GM21515 (cell line): ENCODE measurements around the gene GUCD1.
"Not testable (repeated sequence)": the region's sequence is repeated elsewhere in the genome, so short reads cannot be mapped to it uniquely, and the experiment has no call there.

Experiments used
- ATAC-seq: cut with Tn5 transposase; IDR thresholded peaks from one replicate; pipeline ENCODE4 v1.9.1; 2021; ENCODE audit not compliant: unreplicated experiment

GUCD1 gene

GRCh38 chr22:24532075-24532474, 22.9 kb downstream of the GUCD1 start:
- no peak for ATAC-seq

- ATAC-seq = not testable (repeated sequence)
These were observed 24.0 kb downstream of the GUCD1 start for GRCh38 chr22:24530968-24531367.

GRCh38 chr22:24529898-24530297, 25.0 kb downstream of the GUCD1 start:
- ATAC-seq = no peak

- no peak for ATAC-seq
These were observed 28.7 kb downstream of the GUCD1 start for GRCh38 chr22:24526191-24526590.

DNA sequence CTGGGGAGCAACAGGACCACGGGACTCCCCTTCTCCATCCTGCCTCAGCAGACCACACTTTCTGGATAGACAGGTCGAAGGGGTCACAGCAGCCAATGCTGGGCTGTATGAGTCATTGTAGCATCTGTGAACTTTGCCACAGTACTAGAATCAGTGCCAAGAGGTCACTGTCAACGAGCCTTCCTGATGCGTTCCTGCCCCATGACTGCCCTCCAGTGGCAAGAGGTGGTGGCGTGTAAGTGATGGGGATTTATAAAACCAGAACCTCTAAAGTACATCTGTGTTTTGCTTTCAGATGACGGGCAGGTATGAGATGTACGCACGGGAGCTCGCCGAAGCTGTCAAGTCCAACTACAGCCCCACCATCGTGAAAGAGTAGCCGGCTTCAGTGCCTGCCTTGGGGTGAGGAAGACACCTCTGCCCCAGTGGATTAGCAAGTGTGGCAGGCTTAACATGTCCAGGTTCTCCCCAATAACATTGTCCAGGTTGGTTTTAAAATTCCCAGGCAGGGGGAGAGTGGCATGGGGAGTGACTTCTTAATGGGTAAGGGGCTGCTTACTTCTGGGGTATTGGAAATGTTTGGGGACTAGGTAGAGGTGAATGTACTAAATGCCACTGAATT, 29.4 kb downstream of the GUCD1 start:
- peak; percentile 60 for ATAC-seq

GRCh38 chr22:24523873-24524272, 31.1 kb downstream of the GUCD1 start:
- ATAC-seq = no peak

DNA sequence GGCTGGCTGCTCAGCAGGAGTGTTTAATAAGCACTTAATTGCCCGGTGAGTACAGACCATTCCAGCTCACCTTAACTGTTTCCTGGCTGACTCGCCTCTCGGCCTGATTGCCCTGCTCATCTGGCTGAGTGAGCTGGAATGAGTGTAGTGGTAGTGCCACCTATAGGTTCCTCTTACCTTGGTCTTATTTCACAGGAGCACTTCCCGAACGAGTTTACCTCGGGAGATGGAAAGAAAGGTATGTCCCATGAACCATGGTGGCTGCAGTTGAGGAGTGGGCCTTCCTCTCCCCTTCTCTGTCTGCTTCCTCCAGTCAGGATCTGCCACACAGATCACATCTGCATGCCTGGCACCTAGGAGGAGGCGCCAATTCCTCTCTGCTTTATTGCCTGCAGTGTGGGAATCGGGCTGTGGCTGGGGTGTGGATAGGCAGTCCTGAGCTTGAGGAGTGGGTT, 33.1 kb downstream of the GUCD1 start:
- ATAC-seq = no peak

- no peak for ATAC-seq
These were observed 35.4 kb downstream of the GUCD1 start for GRCh38 chr22:24519496-24519895.

GRCh38 chr22:24518771-24519485, 36.0 kb downstream of the GUCD1 start:
- ATAC-seq = no peak

- ATAC-seq = no peak
These were observed 36.7 kb downstream of the GUCD1 start for GRCh38 chr22:24518228-24518627.

DNA sequence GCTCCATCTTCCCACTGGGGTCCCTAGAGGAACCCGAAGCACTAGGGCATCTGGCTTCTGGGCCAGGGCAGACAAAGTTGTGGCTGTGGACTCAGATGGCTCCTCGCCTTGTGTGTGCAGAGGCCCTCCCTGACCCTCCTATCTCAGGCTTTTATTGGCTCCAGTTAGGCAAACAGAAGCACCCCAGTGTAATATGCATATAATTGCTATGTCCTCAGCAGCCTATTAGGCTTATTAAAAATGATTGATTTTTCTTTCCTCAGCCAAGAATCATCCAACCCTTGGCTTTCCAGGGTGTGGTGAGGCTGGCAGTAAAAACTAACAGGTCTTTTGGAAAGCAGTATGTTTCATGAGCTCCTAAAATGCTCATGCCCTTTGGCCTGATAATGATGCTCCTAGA, 37.5 kb downstream of the GUCD1 start:
- no peak for ATAC-seq

DNA sequence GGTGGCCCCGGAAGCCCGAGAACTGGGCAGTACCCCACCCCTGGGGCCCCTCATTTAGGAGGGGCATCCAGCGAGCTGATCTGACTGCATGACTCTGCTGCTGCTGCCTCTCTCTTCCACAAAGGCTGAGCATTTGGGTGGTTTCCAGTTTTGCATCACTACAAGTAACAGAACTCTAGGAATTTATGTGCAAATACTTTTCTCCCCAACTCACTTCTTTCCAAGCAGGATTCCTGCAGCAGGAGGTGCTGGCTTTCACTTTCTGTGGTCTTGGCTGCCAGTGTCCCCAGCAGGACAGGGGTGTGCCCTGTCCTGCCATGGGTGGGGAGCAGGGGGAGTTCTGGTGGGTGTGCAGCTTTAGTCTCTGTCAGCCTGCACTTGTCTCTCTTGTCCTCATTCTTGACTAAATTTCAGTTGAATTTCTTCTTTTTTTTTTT, 38.6 kb downstream of the GUCD1 start:
- ATAC-seq = no peak

DNA sequence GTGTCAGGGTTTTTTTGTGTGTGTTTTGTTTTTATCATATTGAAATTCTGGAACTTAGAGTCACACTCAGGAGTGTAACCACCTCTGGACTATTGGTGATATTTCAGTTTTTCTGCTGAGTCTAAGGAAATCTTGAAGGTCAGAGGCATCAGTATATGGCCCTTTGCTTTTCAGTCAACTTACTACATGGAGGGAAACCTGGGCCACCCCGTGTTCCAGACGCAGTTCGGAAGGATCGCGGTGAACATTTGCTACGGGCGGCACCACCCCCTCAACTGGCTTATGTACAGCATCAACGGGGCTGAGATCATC, 40.0 kb downstream of the GUCD1 start:
- no peak for ATAC-seq

- ATAC-seq = no peak
These were observed 40.5 kb downstream of the GUCD1 start for GRCh38 chr22:24514241-24515026.

DNA sequence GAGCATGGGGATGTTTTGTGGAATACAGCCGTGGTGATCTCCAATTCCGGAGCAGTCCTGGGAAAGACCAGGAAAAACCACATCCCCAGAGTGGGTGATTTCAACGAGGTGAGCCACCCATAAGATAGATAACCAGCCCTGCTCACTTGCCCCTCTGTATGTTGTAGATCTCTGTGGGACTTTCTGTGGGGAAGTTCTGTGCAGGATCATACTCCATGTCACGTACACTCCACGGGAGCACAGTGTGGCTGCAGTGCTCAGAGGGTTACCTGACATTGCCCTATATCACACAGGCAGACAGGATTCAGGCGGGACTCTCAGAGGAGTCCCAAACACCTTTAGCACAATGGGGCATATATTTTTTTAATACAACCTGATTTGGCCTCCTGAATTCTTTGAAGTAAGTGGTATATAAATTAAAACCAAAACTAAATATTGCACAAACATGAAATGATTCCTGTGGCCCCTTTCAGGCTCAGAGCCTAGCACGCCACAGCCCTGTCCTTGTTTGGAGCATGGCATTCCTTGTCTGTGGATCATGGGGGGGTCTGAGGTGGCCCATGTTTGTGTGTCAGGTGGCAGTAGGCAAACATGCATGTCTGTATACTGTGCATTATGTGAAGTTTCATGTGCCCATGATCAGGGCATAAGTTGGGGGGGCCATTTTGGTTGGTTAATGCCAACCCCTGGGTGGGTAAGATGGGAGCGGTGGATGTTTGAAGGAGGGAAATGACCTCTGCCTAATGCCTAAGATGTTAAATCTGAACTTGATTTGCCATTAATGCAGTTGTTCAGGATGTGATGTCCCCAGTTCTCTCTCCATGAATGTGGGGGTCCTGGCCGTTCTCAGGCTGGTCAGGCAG, 41.3 kb downstream of the GUCD1 start:
- no peak for ATAC-seq

- no peak for ATAC-seq
These were observed 42.9 kb downstream of the GUCD1 start for GRCh38 chr22:24512043-24512442.

GRCh38 chr22:24510637-24511625, 44.0 kb downstream of the GUCD1 start:
- ATAC-seq = no peak

GRCh38 chr22:24507716-24508115, 47.2 kb downstream of the GUCD1 start:
- no peak for ATAC-seq

- ATAC-seq = no peak
These were observed 48.0 kb downstream of the GUCD1 start for GRCh38 chr22:24506802-24507438.
